Skeletal muscle tissue (tissue), 4 donors: ENCODE data around the gene WSB2. TPM values are rescaled to one million over a fixed set of nuclear protein-coding genes. Genes with fewer than 3 reads are reported as not detected.
"Not testable (repeated sequence)": the region's sequence is repeated elsewhere in the genome, so short reads cannot be mapped to it uniquely, and the experiment has no call there.

Experiments used
- H3K27ac ChIP-seq: one replicate; pipeline ENCODE4 v1.7.0; 2013; ENCODE audit warnings: mild to moderate bottlenecking, low read depth, low read length, inconsistent platforms
- H3K27me3 ChIP-seq, 3 donors: one replicate each; pipeline ENCODE4 v1.7.0; 2013; ENCODE audit warnings: low read length in 3 of 3; ENCODE audit not compliant: control insufficient read depth in 3 of 3, insufficient read depth in 3 of 3
- H3K36me3 ChIP-seq, 3 donors: one replicate each; pipeline ENCODE4 v1.7.0; 2013; ENCODE audit warnings: low read length in 3 of 3; ENCODE audit not compliant: control insufficient read depth in 3 of 3, insufficient read depth in 3 of 3
- H3K4me1 ChIP-seq, 3 donors: one replicate each; pipeline ENCODE4 v1.7.0; 2013; ENCODE audit warnings: low read length in 3 of 3, mild to moderate bottlenecking in 3 of 3; ENCODE audit not compliant: control insufficient read depth in 3 of 3, insufficient read depth in 3 of 3
- H3K4me3 ChIP-seq, 3 donors: one replicate each; pipeline ENCODE4 v1.7.0; 2013; ENCODE audit warnings: low read length in 3 of 3
- H3K9ac ChIP-seq, 3 donors: one replicate each; pipeline ENCODE4 v1.7.0; 2013; ENCODE audit warnings: low read length in 3 of 3, mild to moderate bottlenecking in 3 of 3, moderate library complexity in 2 of 3, low read depth in 1 of 3
- H3K9me3 ChIP-seq, 3 donors: one replicate each; pipeline ENCODE4 v1.7.0; 2013; ENCODE audit warnings: low read length in 3 of 3; ENCODE audit not compliant: control insufficient read depth in 3 of 3
- total RNA-seq: library from RNA; depleted of rRNA; stranded (reverse); fragments of >200 nt; gene quantifications from one replicate; pipeline ENCODE4 v1.2.3, GENCODE V29; 2014
- donor health status: Osteomylitis.

Gene WSB2
- total RNA-seq, 1 donor from 2014 or later: 96.6 TPM

- H3K27ac ChIP-seq: no peak overlapping the region
Observed at GRCh38 chr12:118022728-118023109, 38.3 kb downstream of the WSB2 start.

GRCh38 chr12:118022097-118022727 lies 38.8 kb downstream of the WSB2 start:
- H3K4me1 ChIP-seq, H3K4me3 ChIP-seq, H3K9me3 ChIP-seq, H3K9ac ChIP-seq, H3K27me3 ChIP-seq, H3K27ac ChIP-seq: not testable (repeated sequence)
- H3K36me3 ChIP-seq: peaks cover 15 to 42% (median 38%) of the 10 kb centered on the region in 3 donors

More at GRCh38 chr12:118022728-118023109, 38.3 kb downstream of the WSB2 start:
- H3K27me3 ChIP-seq: no peaks in the 10 kb centered on the region
- no peaks in the 10 kb centered on the region for H3K4me1 ChIP-seq
- H3K9me3 ChIP-seq: no peaks in the 10 kb centered on the region
- no peak overlapping the region for H3K9ac ChIP-seq
- peaks cover 16 to 42% (median 40%) of the 10 kb centered on the region in 3 donors for H3K36me3 ChIP-seq
- no peak overlapping the region for H3K4me3 ChIP-seq

- Histone ChIP-seq H3K9me3 (no peaks in the 10 kb centered on the region), H3K27ac (no peak overlapping the region), H3K36me3 (peaks cover 3 to 25% (median 19%) of the 10 kb centered on the region in 3 donors), H3K9ac (no peak overlapping the region), H3K27me3 (no peaks in the 10 kb centered on the region), H3K4me3 (no peak overlapping the region), H3K4me1 (peaks cover 8 to 10% (median 9%) of the 10 kb centered on the region in 3 donors)
Observed at GRCh38 chr12:118020036-118020435, 40.9 kb downstream of the WSB2 start.

GRCh38 chr12:118017926-118018325 lies 43.1 kb downstream of the WSB2 start:
- H3K4me1 ChIP-seq: peaks cover 8 to 10% (median 9%) of the 10 kb centered on the region in 3 donors
- no peak overlapping the region for H3K9ac ChIP-seq
- no peaks in the 10 kb centered on the region for H3K9me3 ChIP-seq
- no peak overlapping the region for H3K27ac ChIP-seq
- peaks cover 0 to 21% (median 14%) of the 10 kb centered on the region in 3 donors for H3K36me3 ChIP-seq
- H3K4me3 ChIP-seq: no peak overlapping the region
- no peaks in the 10 kb centered on the region for H3K27me3 ChIP-seq

GRCh38 chr12:118016424-118017264 lies 44.3 kb downstream of the WSB2 start, which contains the start of gene RFC5:
Gene RFC5, plus strand, starts transcription at chr12:118016703. Its CDS starts 125 bp downstream, at chr12:118016828.
- no peaks in the 10 kb centered on the region for H3K9me3 ChIP-seq
- peaks cover 0 to 16% (median 13%) of the 10 kb centered on the region in 3 donors for H3K36me3 ChIP-seq
- peaks cover 8 to 10% (median 9%) of the 10 kb centered on the region in 3 donors for H3K4me1 ChIP-seq
- H3K27me3 ChIP-seq: no peaks in the 10 kb centered on the region
- no peak within 1 kb of the TSS for H3K27ac ChIP-seq
- peak within 1 kb of the TSS; percentile 84 to 88 (median 86) for H3K9ac ChIP-seq
- peak within 1 kb of the TSS; percentile 88 to 97 (median 90) for H3K4me3 ChIP-seq

- Histone ChIP-seq H3K4me1 (peaks cover 8 to 10% (median 9%) of the 10 kb centered on the region in 3 donors), H3K9me3 (no peaks in the 10 kb centered on the region), H3K36me3 (peaks cover 0 to 16% (median 13%) of the 10 kb centered on the region in 3 donors), H3K27ac (no peak overlapping the region), H3K9ac (no peak overlapping the region), H3K27me3 (no peaks in the 10 kb centered on the region), H3K4me3 (peak overlapping the region in 2 of 3 donors; percentile 88 to 90)
Observed at GRCh38 chr12:118015944-118016343, 45.0 kb downstream of the WSB2 start.

GRCh38 chr12:118015306-118015705 lies 45.7 kb downstream of the WSB2 start:
- Histone ChIP-seq H3K4me3 (no peak overlapping the region), H3K27me3 (no peaks in the 10 kb centered on the region), H3K9me3 (no peaks in the 10 kb centered on the region), H3K4me1 (peaks cover 8 to 10% (median 9%) of the 10 kb centered on the region in 3 donors), H3K36me3 (peaks cover 0 to 14% (median 13%) of the 10 kb centered on the region in 3 donors), H3K9ac (no peak overlapping the region), H3K27ac (no peak overlapping the region)

GRCh38 chr12:118013283-118013682 lies 47.7 kb downstream of the WSB2 start:
- Histone ChIP-seq H3K36me3 (no peaks in the 10 kb centered on the region), H3K4me1 (peaks cover 8 to 10% (median 9%) of the 10 kb centered on the region in 3 donors), H3K27me3 (peaks cover 0 to 5% (median 0%) of the 10 kb centered on the region in 3 donors), H3K27ac (no peak overlapping the region), H3K9ac (no peak overlapping the region), H3K9me3 (no peaks in the 10 kb centered on the region), H3K4me3 (no peak overlapping the region)

GRCh38 chr12:118011961-118012360 lies 49.0 kb downstream of the WSB2 start:
- H3K27me3 ChIP-seq: peaks cover 0 to 5% (median 0%) of the 10 kb centered on the region in 3 donors
- H3K4me3 ChIP-seq: no peak overlapping the region
- no peak overlapping the region for H3K9ac ChIP-seq
- H3K4me1 ChIP-seq: peaks cover 3 to 5% (median 5%) of the 10 kb centered on the region in 3 donors
- H3K36me3 ChIP-seq: no peaks in the 10 kb centered on the region
- no peak overlapping the region for H3K27ac ChIP-seq
- no peaks in the 10 kb centered on the region for H3K9me3 ChIP-seq

GRCh38 chr12:118011377-118011776 lies 49.6 kb downstream of the WSB2 start:
- no peaks in the 10 kb centered on the region for H3K36me3 ChIP-seq
- no peak overlapping the region for H3K4me3 ChIP-seq
- H3K27me3 ChIP-seq: peaks cover 0 to 5% (median 0%) of the 10 kb centered on the region in 3 donors
- H3K9me3 ChIP-seq: no peaks in the 10 kb centered on the region
- H3K9ac ChIP-seq: no peak overlapping the region
- peaks cover 0 to 4% (median 0%) of the 10 kb centered on the region in 3 donors for H3K4me1 ChIP-seq
- no peak overlapping the region for H3K27ac ChIP-seq
